ENCODE results near the gene VTI1B. TPM values are rescaled to one million over a fixed set of nuclear protein-coding genes. Genes with fewer than 3 reads are reported as not detected.

The VTI1B gene
- total and polyA plus RNA-seq, 2 donors (not counting 3 experiments of a cell fraction or from before 2014, with no cell fraction given): 23.8 to 90.0 TPM

- Histone ChIP-seq H3K4me3 (replicated peaks in 1 of 3; ENCODE audit: insufficient read depth in 1 of 3, low read depth in 1 of 3, low read length in 3 of 3) (no peak overlapping the region), H2AFZ (ENCODE audit: low read depth, low read length) (no peak overlapping the region), H3K9ac (replicated peaks; ENCODE audit: extremely low read depth, insufficient read depth, low read length) (no peak overlapping the region), H3K9me1 (replicated peaks; ENCODE audit: control insufficient read depth, extremely low read depth, insufficient read depth, low read length) (no peaks in the 10 kb centered on the region), H3K9me3 (replicated peaks; ENCODE audit: control insufficient read depth, insufficient read depth, low read length) (no peaks in the 10 kb centered on the region), H4K20me1 (replicated peaks; ENCODE audit: control insufficient read depth, extremely low read depth, insufficient read depth, low read length) (no peaks in the 10 kb centered on the region), H3K4me2 (ENCODE audit: insufficient read depth, low read length) (no peak overlapping the region), H3K27me3 (ENCODE audit: control insufficient read depth in 2 of 2, insufficient read depth in 2 of 2, low read length in 2 of 2) (peaks cover 40 to 41% of the 10 kb centered on the region in 2 experiments), H3K36me3 (ENCODE audit: control insufficient read depth in 2 of 2, extremely low read depth in 1 of 2, insufficient read depth in 2 of 2, low read length in 2 of 2) (no peaks in the 10 kb centered on the region), H3K4me1 (ENCODE audit: control insufficient read depth, extremely low read depth, insufficient read depth, low read length) (no peaks in the 10 kb centered on the region), H3K79me2 (ENCODE audit: control insufficient read depth, insufficient read depth, low read length) (no peaks in the 10 kb centered on the region), H3K27ac (ENCODE audit: insufficient read depth, low read depth, low read length) (no peak overlapping the region)
- no peak for TF ChIP-seq FOS (IDR thresholded peaks at IDR 0.05; ENCODE audit: borderline replicate concordance, insufficient read depth, low read length)
- no peak for TF ChIP-seq EZH2 (IDR thresholded peaks at IDR 0.05; ENCODE audit: borderline replicate concordance, low read depth, low read length, severe bottlenecking)
- no peak for TF ChIP-seq MAX (IDR thresholded peaks at IDR 0.05; ENCODE audit: insufficient read depth, insufficient read length)
- no peak for TF ChIP-seq POLR2A (IDR thresholded peaks at IDR 0.05; ENCODE audit: low read depth, low read length)
- TF ChIP-seq JUN (IDR thresholded peaks at IDR 0.05; ENCODE audit: borderline replicate concordance, insufficient read depth, insufficient read length, low read depth): no peak
- no peak for TF ChIP-seq POLR2AphosphoS5 (IDR thresholded peaks at IDR 0.05; ENCODE audit: insufficient read depth, low read depth, low read length)
- no peak for TF ChIP-seq GATA2 (IDR thresholded peaks at IDR 0.05; ENCODE audit: insufficient read depth, insufficient read length, low read depth, low read length)
- TF ChIP-seq MYC (IDR thresholded peaks at IDR 0.05; ENCODE audit: low read depth, low read length): no peak
- no peak for TF ChIP-seq CTCF (IDR thresholded peaks at IDR 0.05; ENCODE audit: extremely low read depth in 1 of 2, insufficient read depth in 1 of 2, low read depth in 1 of 2, low read length in 2 of 2)
- dilution Hi-C loops (cut with MboI; ENCODE audit: extremely low pct_ligation_motif_present, low sequenced_read_pairs): no loop called here
- ChIA-PET CTCF (interaction anchor here (0.6 to 2.0 kb wide), 5 partner anchors 8 to 195 kb away, joined by 3 to 9 read pairs (median 5); partner anchors contain the start of gene PIGH), POLR2A (interaction anchor here (1.3 kb wide), 1 partner anchor 27 kb away, joined by 3 read pairs; the partner anchor contains the start of gene RDH11)
- BruUV-seq (replicated peaks): no TSS peak
- DNase-seq (ENCODE audit: low read depth, low spot score) (no peak), FAIRE-seq (no peak)
- intact Hi-C loops (cut with micrococcal nuclease): no loop called here
Measured at GRCh38 chr14:67722293-67722692, 47.9 kb upstream of the VTI1B start.

Data from endothelial cell of umbilical vein (primary cell).